Neuronal stem cell (in vitro differentiated cells): ENCODE data around the gene CLASRP.

Source experiments
- DNase-seq: peaks from one replicate; pipeline ENCODE4 v3.0.0-alpha.2; 2013; ENCODE audit warnings: low spot score
- H2AFZ ChIP-seq: one replicate; pipeline ENCODE4 v1.6.1; 2013; ENCODE audit warnings: mild to moderate bottlenecking, low read length, inconsistent platforms
- H2AK5ac ChIP-seq: 2 replicates; pipeline ENCODE4 v1.6.1; 2013; ENCODE audit warnings: low read depth, mild to moderate bottlenecking, inconsistent platforms, low read length, moderate library complexity, mixed read lengths
- H2BK120ac ChIP-seq: 2 replicates; pipeline ENCODE4 v1.6.1; 2013; ENCODE audit warnings: low read depth, mild to moderate bottlenecking, inconsistent platforms, low read length, moderate library complexity, mixed read lengths
- H2BK12ac ChIP-seq: one replicate; pipeline ENCODE4 v1.6.1; 2013; ENCODE audit warnings: low read length, inconsistent platforms
- H2BK15ac ChIP-seq: 2 replicates; pipeline ENCODE4 v1.6.1; 2013; ENCODE audit warnings: mild to moderate bottlenecking, low read length, inconsistent platforms, mixed read lengths
- H2BK5ac ChIP-seq: one replicate; pipeline ENCODE4 v1.6.1; 2013; ENCODE audit warnings: inconsistent platforms, mild to moderate bottlenecking, low read length, moderate library complexity
- H3K14ac ChIP-seq: one replicate; pipeline ENCODE4 v1.6.1; 2013; ENCODE audit warnings: low read length, inconsistent platforms
- H3K18ac ChIP-seq: 2 replicates; pipeline ENCODE4 v1.6.1; 2013; ENCODE audit warnings: low read length, inconsistent platforms
- H3K23ac ChIP-seq: 2 replicates; pipeline ENCODE4 v1.6.1; 2013; ENCODE audit warnings: low read depth, mild to moderate bottlenecking, mixed read lengths, low read length, inconsistent platforms; ENCODE audit not compliant: poor library complexity
- H3K27ac ChIP-seq: replicated peaks from 3 replicates; pipeline ENCODE4 v1.5.1; 2013; ENCODE audit warnings: low read length, inconsistent platforms
- H3K27me3 ChIP-seq, 3 experiments: 2 replicates each; pipeline ENCODE4 v1.6.1; 2013; ENCODE audit warnings: low read length in 3 of 3, mild to moderate bottlenecking in 2 of 3, inconsistent platforms in 1 of 3, low read depth in 1 of 3, mixed read lengths in 1 of 3, moderate library complexity in 1 of 3; ENCODE audit not compliant: control insufficient read depth in 3 of 3, insufficient read depth in 3 of 3
- H3K36me3 ChIP-seq, 2 donors: replicated peaks in 1 of 2; 2 replicates each; pipeline ENCODE4 v1.6.1; 2013; ENCODE audit warnings: low read length in 2 of 2; ENCODE audit not compliant: control insufficient read depth in 2 of 2, insufficient read depth in 2 of 2
- H3K4ac ChIP-seq: 2 replicates; pipeline ENCODE4 v1.6.1; 2013; ENCODE audit warnings: inconsistent platforms, mild to moderate bottlenecking, low read length, moderate library complexity
- H3K4me1 ChIP-seq, 2 donors: 1 replicate in 1 of 2; 2 replicates in 1 of 2; pipeline ENCODE4 v1.6.1; 2013; ENCODE audit warnings: low read length in 2 of 2, low read depth in 1 of 2; ENCODE audit not compliant: control insufficient read depth in 2 of 2, insufficient read depth in 1 of 2
- H3K4me2 ChIP-seq: one replicate; pipeline ENCODE4 v1.6.1; 2013; ENCODE audit warnings: mild to moderate bottlenecking, low read length, inconsistent platforms; ENCODE audit not compliant: insufficient read depth, poor library complexity, severe bottlenecking
- H3K4me3 ChIP-seq, 2 donors: 2 replicates each; pipeline ENCODE4 v1.5.1; 2013; ENCODE audit warnings: low read length in 2 of 2, mild to moderate bottlenecking in 2 of 2, inconsistent platforms in 1 of 2, moderate library complexity in 1 of 2
- H3K79me1 ChIP-seq: one replicate; pipeline ENCODE4 v1.6.1; 2013; ENCODE audit warnings: low read depth, mild to moderate bottlenecking, inconsistent platforms, low read length, moderate library complexity
- H3K9ac ChIP-seq: one replicate; pipeline ENCODE4 v1.6.1; 2013; ENCODE audit warnings: mild to moderate bottlenecking, low read depth, low read length, inconsistent platforms; ENCODE audit not compliant: poor library complexity
- H3K9me3 ChIP-seq, 2 donors: replicated peaks in 1 of 2; 2 replicates each; pipeline versions ENCODE3 to v1.6.1; 2013; ENCODE audit warnings: low read length in 2 of 2, mild to moderate bottlenecking in 2 of 2, inconsistent platforms in 1 of 2, low read depth in 1 of 2, mixed read lengths in 1 of 2, moderate library complexity in 1 of 2; ENCODE audit not compliant: control insufficient read depth in 2 of 2, insufficient read depth in 1 of 2
- H4K8ac ChIP-seq: one replicate; pipeline ENCODE4 v1.6.1; 2013; ENCODE audit warnings: low read depth, mild to moderate bottlenecking, inconsistent platforms, low read length, moderate library complexity
- H4K91ac ChIP-seq: one replicate; pipeline ENCODE4 v1.6.1; 2013; ENCODE audit warnings: low read length, low read depth, mild to moderate bottlenecking, inconsistent platforms; ENCODE audit not compliant: poor library complexity
- WGBS, 2 donors: extraction: QIAGEN DNeasy Blood & Tissue Kit; methylation state at CpG; one replicate each; pipeline ENCODE4 v1.1.7; 2013; ENCODE audit warnings: missing lambda C conversion rate in 2 of 2, mixed read lengths in 1 of 2; ENCODE audit not compliant: insufficient read length in 2 of 2, insufficient replicate concordance in 1 of 2; ENCODE audit errors: extremely low coverage in 2 of 2; 5-methylcytosine and 5-hydroxymethylcytosine counted together

The CLASRP gene

DNA sequence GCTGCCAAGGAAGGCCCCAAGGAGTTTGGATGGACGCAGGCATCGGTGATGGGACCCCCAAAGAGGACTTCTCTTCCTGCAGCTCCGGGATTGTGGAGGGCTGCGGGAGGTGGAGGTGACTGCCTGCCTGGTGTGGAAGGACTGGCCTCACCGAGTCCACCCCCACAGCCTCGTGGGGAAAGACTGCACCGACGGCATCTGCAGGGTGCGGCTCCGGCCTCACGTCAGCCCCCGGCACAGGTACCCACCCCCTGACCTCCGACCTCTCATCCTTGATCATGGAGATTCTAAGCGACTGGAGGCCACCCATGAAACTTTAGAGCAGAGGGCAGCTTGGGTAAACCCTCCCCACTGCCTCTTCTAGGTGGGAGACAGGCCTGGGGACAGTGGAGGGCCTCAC, 16.9 kb upstream of the CLASRP start:
- no peak for DNase-seq
- no peak overlapping the region for H4K91ac ChIP-seq
- H3K4me1 ChIP-seq: no peaks in the 10 kb centered on the region
- WGBS, 2 donors: no CpG with 5 or more reads among the region's 14 CpGs
- no peak overlapping the region for H3K4ac ChIP-seq
- H3K9me3 ChIP-seq: no peaks in the 10 kb centered on the region
- no peak overlapping the region for H2AK5ac ChIP-seq
- H3K4me3 ChIP-seq: no peak overlapping the region
- no peaks in the 10 kb centered on the region for H3K79me1 ChIP-seq
- H2BK15ac ChIP-seq: no peak overlapping the region
- no peaks in the 10 kb centered on the region for H3K36me3 ChIP-seq
- H3K18ac ChIP-seq: no peak overlapping the region
- no peak overlapping the region for H2BK12ac ChIP-seq
- no peak overlapping the region for H2AFZ ChIP-seq
- peak overlapping the region; percentile 38 for H3K14ac ChIP-seq
- no peak overlapping the region for H2BK120ac ChIP-seq
- no peaks in the 10 kb centered on the region for H3K27me3 ChIP-seq
- no peak overlapping the region for H3K9ac ChIP-seq
- H4K8ac ChIP-seq: no peak overlapping the region
- H3K4me2 ChIP-seq: no peak overlapping the region
- peak overlapping the region; percentile 65 for H3K23ac ChIP-seq
- no peak overlapping the region for H3K27ac ChIP-seq
- no peak overlapping the region for H2BK5ac ChIP-seq

DNA sequence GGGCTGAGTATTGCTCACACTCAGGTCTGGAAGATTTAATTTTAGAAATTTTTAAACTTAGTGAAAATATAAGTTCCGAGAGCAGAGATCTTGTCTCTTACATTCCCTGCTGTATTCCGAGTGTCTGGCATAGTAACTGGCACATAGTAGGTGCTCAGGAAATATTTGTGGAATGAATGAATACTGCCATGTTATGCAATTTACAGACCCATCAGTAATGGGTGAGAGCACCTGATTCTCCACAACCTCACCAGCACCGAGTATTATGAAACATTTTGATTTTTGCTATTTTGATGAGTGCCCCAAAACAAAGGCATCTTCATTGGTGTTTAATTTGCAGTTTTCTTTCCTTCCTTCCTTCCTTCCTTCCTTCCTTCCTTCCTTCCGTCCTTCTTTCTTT, 15.8 kb upstream of the CLASRP start:
- no peak overlapping the region for H3K18ac ChIP-seq
- H3K27me3 ChIP-seq: no peaks in the 10 kb centered on the region
- no peaks in the 10 kb centered on the region for H3K4me1 ChIP-seq
- no peak overlapping the region for H3K23ac ChIP-seq
- DNase-seq: no peak
- H2AFZ ChIP-seq: no peak overlapping the region
- H2BK5ac ChIP-seq: no peak overlapping the region
- H4K8ac ChIP-seq: no peak overlapping the region
- peaks cover 0 to 2% of the 10 kb centered on the region in 2 donors for H3K9me3 ChIP-seq
- no peak overlapping the region for H3K4me3 ChIP-seq
- no peak overlapping the region for H2BK12ac ChIP-seq
- no peak overlapping the region for H2AK5ac ChIP-seq
- no peak overlapping the region for H3K14ac ChIP-seq
- no peak overlapping the region for H2BK120ac ChIP-seq
- H2BK15ac ChIP-seq: no peak overlapping the region
- H4K91ac ChIP-seq: no peak overlapping the region
- WGBS, 2 donors: no CpG with 5 or more reads among the region's 4 CpGs
- no peak overlapping the region for H3K27ac ChIP-seq
- H3K79me1 ChIP-seq: no peaks in the 10 kb centered on the region
- H3K9ac ChIP-seq: no peak overlapping the region
- no peaks in the 10 kb centered on the region for H3K36me3 ChIP-seq
- no peak overlapping the region for H3K4me2 ChIP-seq
- no peak overlapping the region for H3K4ac ChIP-seq

DNA sequence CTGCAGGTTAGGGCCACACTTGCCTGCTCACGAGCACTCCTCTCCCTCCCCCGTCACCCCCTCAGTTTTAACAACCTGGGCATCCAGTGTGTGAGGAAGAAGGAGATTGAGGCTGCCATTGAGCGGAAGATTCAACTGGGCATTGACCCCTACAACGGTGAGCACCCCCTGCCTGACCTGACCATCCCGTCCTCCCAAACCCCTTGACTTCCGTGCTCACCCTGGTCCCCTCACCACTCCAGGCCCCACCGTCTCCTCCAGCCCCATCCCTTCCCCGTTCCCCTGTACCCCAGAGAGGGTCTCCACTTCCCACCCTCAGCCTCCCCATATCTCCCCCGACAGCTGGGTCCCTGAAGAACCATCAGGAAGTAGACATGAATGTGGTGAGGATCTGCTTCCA, 13.6 kb upstream of the CLASRP start:
- Histone ChIP-seq H3K9ac (no peak overlapping the region), H3K4me1 (no peaks in the 10 kb centered on the region), H3K27ac (no peak overlapping the region), H4K8ac (no peak overlapping the region), H3K79me1 (no peaks in the 10 kb centered on the region), H3K4me3 (no peak overlapping the region), H3K23ac (peak overlapping the region; percentile 80), H4K91ac (no peak overlapping the region), H2AK5ac (no peak overlapping the region), H2BK5ac (no peak overlapping the region), H2BK15ac (no peak overlapping the region), H3K27me3 (no peaks in the 10 kb centered on the region), H3K4ac (no peak overlapping the region), H3K36me3 (no peaks in the 10 kb centered on the region), H3K14ac (no peak overlapping the region), H3K4me2 (no peak overlapping the region), H2AFZ (no peak overlapping the region), H3K9me3 (peaks cover 0 to 2% of the 10 kb centered on the region in 2 donors), H2BK120ac (no peak overlapping the region), H2BK12ac (no peak overlapping the region), H3K18ac (no peak overlapping the region)
- DNase-seq: no peak
- no CpG with 5 or more reads among the region's 9 CpGs for WGBS, 2 donors

DNA sequence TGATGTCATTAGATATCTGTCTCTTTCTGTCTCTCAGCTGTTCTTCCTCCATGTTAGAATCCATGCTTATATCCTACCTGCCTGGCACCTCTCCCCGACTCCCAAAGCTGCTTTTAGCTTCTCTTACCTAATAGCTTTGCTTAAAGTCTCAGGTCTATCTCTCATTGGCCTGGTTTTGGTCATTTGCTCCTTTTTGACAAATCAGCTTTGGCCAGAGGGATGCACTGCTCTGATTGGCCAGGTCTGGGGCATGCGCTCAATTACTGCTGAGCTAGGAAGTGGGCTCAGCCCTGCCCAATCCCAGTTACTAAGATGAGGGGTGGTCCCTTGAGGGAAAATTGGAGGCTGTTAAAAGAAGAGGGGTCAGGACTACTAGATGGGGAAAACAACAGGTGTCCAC, 11.5 kb upstream of the CLASRP start:
- Histone ChIP-seq H2BK12ac (no peak overlapping the region), H2BK120ac (no peak overlapping the region), H3K36me3 (peaks cover 0 to 2% of the 10 kb centered on the region in 2 donors), H2BK5ac (no peak overlapping the region), H4K8ac (no peak overlapping the region), H3K14ac (no peak overlapping the region), H3K4me3 (no peak overlapping the region), H3K27me3 (no peaks in the 10 kb centered on the region), H2AK5ac (no peak overlapping the region), H3K4me2 (no peak overlapping the region), H3K79me1 (no peaks in the 10 kb centered on the region), H3K18ac (no peak overlapping the region), H3K9ac (no peak overlapping the region), H3K27ac (no peak overlapping the region), H3K23ac (no peak overlapping the region), H4K91ac (no peak overlapping the region), H3K4me1 (no peaks in the 10 kb centered on the region), H3K9me3 (peaks cover 0 to 3% of the 10 kb centered on the region in 2 donors), H2BK15ac (no peak overlapping the region), H3K4ac (no peak overlapping the region), H2AFZ (no peak overlapping the region)
- no peak for DNase-seq
- WGBS, 2 donors: no CpG with 5 or more reads among the region's 2 CpGs
